Measurements from ENCODE around the gene KRTAP10-2.
A peak's percentile ranks its signal among the peaks of the same experiment; 100 is the strongest.
"Not testable (repeated sequence)": the region's sequence is repeated elsewhere in the genome, so short reads cannot be mapped to it uniquely, and the experiment has no call there.

The KRTAP10-2 gene

DNA sequence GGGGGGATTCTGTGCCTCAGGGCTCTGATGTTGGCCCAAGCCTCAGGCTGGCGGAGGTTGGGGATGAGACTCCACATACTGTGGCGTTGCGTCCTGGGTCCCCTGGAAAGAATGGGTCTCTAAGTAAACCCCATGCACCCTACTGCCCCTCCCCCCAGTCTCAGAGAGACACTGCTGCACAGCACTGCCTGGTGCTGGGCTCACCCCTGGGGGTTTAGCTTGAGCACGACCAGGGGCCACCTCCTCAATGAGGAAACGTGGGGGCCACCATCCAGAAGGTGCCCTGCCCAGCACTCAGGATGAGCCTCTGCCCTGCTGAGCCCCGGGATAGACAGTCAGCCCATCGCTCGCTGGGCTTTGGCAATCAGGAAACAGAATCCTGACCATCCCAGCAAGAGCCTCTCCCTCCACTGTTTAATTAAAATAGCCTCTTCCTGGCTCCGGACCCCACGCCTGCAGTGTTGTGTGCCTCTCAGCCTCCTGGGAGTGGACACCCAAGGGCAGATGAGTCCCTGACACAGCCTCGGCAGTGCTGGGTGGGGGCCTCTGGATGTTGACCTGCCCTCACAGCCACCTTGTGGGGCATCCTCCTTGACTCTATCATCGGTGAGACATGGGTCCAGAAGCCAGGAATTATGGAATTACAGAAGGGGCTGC is 18.7 kb upstream of the KRTAP10-2 start:
- no peak for DNase-seq
- in situ Hi-C loops (cut with MboI; ENCODE audit: low pct_unique_long_range_greater_than_20kb, low sequenced_read_pairs) = loop anchor here (25.0 kb wide), 1 partner anchor 108 kb away; the partner anchor contains the start of gene LRRC3

DNA sequence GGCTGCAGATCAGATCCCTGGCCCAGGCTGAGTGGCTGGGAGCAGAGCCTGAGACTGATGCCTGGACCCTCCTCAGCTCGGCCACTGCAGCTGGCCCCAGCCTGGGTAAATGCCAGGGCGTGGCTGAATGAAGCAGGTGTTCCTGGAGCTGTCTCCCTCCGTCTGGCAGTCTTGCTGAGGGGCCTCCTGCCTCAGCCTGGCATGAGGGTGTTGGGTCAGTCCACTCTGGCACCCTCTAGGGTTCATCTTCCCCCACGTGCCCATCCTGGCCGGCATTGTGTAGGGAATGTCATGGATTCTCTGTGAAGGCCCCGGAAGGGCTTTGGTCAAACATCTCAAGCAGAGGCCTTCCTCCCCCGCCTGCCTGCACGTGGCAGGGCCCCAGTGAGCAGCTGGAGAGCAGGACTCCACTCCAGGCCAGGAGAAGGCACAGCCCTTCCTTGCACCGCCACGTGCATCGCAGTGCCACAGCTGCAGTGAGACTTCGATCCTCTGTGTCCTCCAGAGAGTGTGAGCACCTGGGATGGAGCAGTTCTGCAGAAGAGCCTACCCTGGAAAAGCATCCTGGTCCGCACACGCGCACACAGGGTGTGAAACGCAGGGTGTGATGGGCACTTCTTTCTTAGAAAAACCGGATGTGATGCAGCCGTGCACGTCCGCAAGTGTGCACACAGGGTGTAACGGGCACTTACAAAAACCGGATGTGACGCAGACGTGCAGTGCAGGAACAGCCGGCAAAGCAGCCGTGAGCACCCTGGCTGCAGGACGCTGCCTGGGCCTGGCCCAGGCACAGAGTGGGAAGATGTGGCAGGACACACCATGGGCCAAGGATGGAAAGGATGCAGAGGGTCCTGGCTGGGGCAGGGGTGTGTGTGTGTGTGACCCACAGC is 17.6 kb upstream of the KRTAP10-2 start:
- in situ Hi-C loops (cut with MboI; ENCODE audit: low pct_unique_long_range_greater_than_20kb, low sequenced_read_pairs) = loop anchor here (25.0 kb wide), 1 partner anchor 107 kb away; the partner anchor contains the start of gene LRRC3
- no peak for DNase-seq

- in situ Hi-C loops (cut with MboI; ENCODE audit: low pct_unique_long_range_greater_than_20kb, low sequenced_read_pairs) = loop anchor here (25.0 kb wide), 1 partner anchor 106 kb away; the partner anchor contains the start of gene LRRC3
- DNase-seq = no peak
Observed at GRCh38 chr21:44568261-44568660, 17.0 kb upstream of the KRTAP10-2 start.

DNA sequence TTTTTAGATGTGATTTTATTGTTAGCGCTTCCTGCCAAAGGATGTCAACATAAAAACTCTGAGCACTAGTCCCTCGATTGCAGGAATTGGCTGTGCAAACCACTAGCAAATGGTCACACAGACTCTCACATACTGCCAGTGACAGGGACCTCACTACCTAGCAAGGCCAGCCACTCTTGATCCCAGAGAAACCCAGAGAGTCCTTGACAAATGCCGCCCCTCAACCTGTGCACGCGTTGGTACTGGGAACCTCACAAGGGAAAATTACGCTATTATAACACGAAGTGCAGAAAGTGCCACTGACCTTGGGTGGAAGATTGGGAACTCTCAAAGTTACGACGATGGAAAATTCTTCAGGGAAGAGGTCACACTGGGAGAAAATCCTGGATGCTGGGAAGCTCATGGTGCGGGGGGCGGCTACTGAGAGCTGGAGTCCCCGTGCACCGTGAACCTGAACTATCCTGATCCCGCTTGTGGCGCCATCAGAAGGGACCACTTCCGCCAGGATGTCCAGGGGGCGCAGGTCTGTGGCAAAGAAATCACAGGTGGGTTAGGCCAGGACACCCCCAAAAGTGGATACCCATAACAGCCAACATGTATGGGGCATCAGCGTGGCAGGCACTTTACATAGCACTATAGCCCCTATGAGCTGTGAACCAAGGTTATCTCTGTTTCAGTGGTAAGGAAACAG is 16.3 kb upstream of the KRTAP10-2 start:
- DNase-seq = no peak
- in situ Hi-C loops (cut with MboI; ENCODE audit: low pct_unique_long_range_greater_than_20kb, low sequenced_read_pairs) = loop anchor here (25.0 kb wide), 1 partner anchor 105 kb away; the partner anchor contains the start of gene LRRC3

GRCh38 chr21:44566403-44566802 is 15.1 kb upstream of the KRTAP10-2 start:
- in situ Hi-C loops (cut with MboI; ENCODE audit: low pct_unique_long_range_greater_than_20kb, low sequenced_read_pairs) = loop anchor here (25.0 kb wide), 1 partner anchor 104 kb away; the partner anchor contains the start of gene LRRC3
- peak; percentile 79 for DNase-seq

DNA sequence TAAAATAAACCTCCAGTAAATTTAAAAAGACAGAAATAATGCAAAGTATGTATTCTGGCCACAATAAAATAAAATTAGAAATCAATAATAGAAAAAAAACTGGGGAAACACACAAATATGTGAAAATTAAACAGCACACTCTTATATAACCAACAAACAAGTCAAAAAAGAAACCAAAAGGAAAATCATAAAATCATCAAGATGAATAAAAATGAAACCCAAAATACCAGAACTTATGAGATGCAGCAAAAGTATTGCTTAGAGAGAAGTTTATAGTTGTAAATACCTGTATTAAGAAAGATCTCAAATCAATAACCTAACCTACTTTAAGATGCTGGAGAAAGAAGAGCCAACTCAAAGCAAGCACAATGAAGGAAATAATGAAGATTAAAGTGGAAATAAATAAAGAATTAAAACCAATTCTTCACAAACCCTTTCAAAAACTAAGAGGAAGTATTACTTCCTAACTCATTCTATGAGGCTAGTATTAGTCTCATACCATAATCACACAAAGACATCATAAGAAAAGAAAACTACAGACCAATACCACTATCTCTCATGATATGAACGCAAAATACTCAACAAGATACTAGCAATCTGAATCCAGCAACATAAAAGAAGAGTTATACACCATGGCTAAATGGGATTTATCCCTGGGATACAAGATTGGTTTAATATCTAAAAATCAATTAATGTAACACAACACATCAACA is 13.7 kb upstream of the KRTAP10-2 start:
- no peak for DNase-seq
- in situ Hi-C loops (cut with MboI; ENCODE audit: low pct_unique_long_range_greater_than_20kb, low sequenced_read_pairs) = loop anchor here (25.0 kb wide), 1 partner anchor 103 kb away; the partner anchor contains the start of gene LRRC3

DNA sequence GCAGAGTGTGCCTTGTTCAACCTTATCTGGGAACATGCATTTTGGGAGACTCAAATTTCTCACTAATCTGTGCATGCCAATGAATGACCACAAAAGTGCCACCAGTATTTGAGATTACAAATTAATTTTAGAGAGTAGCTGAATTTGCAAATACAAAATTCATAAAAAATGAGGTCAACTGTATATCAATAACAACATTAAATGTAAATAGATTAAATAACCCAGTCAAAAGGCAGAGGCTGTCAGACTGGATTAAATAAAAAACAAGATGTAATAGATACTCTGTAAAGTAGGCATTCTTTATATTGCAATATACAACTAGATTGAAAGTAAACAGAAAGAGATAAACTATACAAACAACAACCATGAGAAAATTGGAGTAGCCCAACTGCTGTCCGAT is 12.8 kb upstream of the KRTAP10-2 start:
- DNase-seq = no peak
- in situ Hi-C loops (cut with MboI; ENCODE audit: low pct_unique_long_range_greater_than_20kb, low sequenced_read_pairs) = loop anchor here (25.0 kb wide), 1 partner anchor 102 kb away; the partner anchor contains the start of gene LRRC3

- in situ Hi-C loops (cut with MboI; ENCODE audit: low pct_unique_long_range_greater_than_20kb, low sequenced_read_pairs) = loop anchor here (25.0 kb wide), 1 partner anchor 96 kb away; the partner anchor contains the start of gene LRRC3
Observed at GRCh38 chr21:44558695-44559094, 7.4 kb upstream of the KRTAP10-2 start, which contains the start of gene KRTAP10-3. TSS of gene KRTAP10-3 (minus strand) at chr21:44558795. CDS start at chr21:44558715, 80 bp downstream.

GRCh38 chr21:44558329-44558675 is 7.0 kb upstream of the KRTAP10-2 start:
- in situ Hi-C loops (cut with MboI; ENCODE audit: low pct_unique_long_range_greater_than_20kb, low sequenced_read_pairs) = loop anchor here (25.0 kb wide), 1 partner anchor 96 kb away; the partner anchor contains the start of gene LRRC3
- DNase-seq = not testable (repeated sequence)

More at GRCh38 chr21:44558695-44559094, 7.4 kb upstream of the KRTAP10-2 start, which contains the start of gene KRTAP10-3:
- no peak for DNase-seq

- no peak for DNase-seq
- in situ Hi-C loops (cut with MboI; ENCODE audit: low pct_unique_long_range_greater_than_20kb, low sequenced_read_pairs) = loop anchor here (25.0 kb wide), 1 partner anchor 95 kb away; the partner anchor contains the start of gene LRRC3
Observed at GRCh38 chr21:44557491-44558328, 6.4 kb upstream of the KRTAP10-2 start.

GRCh38 chr21:44556879-44557278 is 5.6 kb upstream of the KRTAP10-2 start:
- DNase-seq = no peak
- in situ Hi-C loops (cut with MboI; ENCODE audit: low pct_unique_long_range_greater_than_20kb, low sequenced_read_pairs) = loop anchor here (25.0 kb wide), 1 partner anchor 95 kb away; the partner anchor contains the start of gene LRRC3

DNA sequence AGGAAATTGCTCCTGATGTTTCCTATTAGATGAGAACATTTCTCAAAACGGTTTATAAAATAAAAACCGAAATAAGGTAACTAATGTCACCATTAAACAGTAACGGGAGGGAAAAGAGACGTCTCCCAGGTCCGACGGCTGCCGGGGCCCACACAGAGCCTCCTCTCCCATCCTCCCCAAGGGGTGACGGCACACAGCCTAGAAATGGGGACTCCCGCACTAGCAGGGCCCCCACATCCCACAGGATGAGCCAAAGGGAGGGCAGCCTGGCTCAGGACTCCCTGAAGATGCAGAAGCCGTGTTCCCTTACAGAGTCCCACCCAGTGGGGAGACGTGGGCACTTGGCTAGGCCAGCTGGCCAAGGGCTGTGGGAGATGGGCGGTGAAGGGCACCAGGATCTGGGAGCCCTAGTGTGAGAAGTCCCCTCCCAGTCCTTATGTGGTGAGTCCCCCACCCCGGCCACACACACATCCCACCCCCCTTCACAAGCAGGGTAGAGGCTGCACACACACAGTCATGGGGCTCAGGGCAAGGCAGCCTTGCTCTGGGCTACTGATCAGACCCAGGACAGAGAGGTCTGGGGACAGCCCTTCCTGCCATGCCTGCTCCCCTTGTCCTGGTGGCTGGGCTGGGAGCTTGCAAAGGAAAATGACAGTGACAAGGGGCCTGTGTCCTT is 4.0 kb upstream of the KRTAP10-2 start:
- no peak for DNase-seq

DNA sequence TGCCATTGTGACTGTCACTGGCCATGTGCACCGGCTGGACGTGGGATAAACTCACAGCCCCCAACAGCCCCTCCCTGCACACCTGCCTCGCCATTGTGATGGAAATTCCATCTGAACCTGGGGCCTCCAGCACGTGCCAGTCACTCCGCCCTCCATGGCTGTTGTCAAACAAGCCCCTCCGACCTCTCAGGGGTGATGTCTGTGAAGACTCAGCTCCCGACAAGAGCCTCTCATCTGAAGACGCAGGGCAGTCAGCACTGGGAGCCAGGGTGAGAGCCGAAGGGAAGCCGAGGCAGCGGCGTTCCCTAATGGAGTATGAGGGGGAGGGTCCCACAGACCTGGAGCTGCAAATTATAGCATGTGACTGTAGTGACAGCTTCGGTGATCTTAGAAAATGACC is 1.4 kb upstream of the KRTAP10-2 start:
- no peak for DNase-seq
- in situ Hi-C loops (cut with MboI; ENCODE audit: low pct_unique_long_range_greater_than_20kb, low sequenced_read_pairs) = loop anchor here (25.0 kb wide), 1 partner anchor 90 kb away; the partner anchor contains the start of gene LRRC3

More for the DNA sequence above, 4.0 kb upstream of the KRTAP10-2 start:
- in situ Hi-C loops (cut with MboI; ENCODE audit: low pct_unique_long_range_greater_than_20kb, low sequenced_read_pairs) = loop anchor here (25.0 kb wide), 1 partner anchor 93 kb away; the partner anchor contains the start of gene LRRC3

DNA sequence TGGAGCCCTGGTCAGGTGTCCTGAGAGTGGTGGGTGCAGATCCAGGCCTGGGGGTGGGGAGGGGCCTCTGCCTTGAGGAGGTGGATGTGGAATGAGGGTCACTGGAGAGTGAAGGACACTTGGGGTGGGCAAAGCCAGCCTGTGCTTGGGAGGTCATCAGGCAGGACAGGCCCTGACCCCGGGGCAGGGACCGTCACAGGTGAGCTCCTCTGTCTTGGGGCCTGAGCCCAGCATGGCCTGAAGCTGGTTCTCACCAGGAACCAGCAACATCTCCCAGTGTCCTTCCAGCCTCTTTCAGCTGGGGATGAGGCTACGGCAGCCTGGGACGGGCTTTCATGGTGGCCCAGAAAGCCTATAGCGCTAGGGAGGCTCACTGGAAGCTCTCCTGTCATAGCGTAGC is 831 bp upstream of the KRTAP10-2 start:
- in situ Hi-C loops (cut with MboI; ENCODE audit: low pct_unique_long_range_greater_than_20kb, low sequenced_read_pairs) = loop anchor here (25.0 kb wide), 1 partner anchor 90 kb away; the partner anchor contains the start of gene LRRC3
- no peak for DNase-seq

DNA sequence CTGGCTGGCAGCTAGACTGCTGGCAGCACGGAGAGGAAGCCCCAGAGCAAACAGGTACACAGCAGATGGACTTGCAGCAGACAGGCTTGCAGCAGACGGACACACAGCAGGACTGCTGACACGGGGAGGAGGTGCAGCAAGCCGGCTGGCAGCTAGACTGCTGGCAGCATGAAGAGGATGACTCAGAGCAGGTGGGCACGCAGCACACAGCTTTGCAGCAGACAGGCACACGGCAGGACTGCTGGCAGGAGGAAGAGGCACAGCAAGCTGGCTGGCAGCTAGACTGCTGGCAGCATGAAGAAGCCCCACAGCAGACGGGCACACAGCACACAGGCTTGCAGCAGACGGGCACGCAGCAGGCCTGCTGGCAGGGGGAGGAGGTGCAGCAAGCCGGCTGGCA is 498 bp downstream of the KRTAP10-2 start:
- no peak for DNase-seq
- in situ Hi-C loops (cut with MboI; ENCODE audit: low pct_unique_long_range_greater_than_20kb, low sequenced_read_pairs) = loop anchor here (25.0 kb wide), 1 partner anchor 89 kb away; the partner anchor contains the start of gene LRRC3

DNA sequence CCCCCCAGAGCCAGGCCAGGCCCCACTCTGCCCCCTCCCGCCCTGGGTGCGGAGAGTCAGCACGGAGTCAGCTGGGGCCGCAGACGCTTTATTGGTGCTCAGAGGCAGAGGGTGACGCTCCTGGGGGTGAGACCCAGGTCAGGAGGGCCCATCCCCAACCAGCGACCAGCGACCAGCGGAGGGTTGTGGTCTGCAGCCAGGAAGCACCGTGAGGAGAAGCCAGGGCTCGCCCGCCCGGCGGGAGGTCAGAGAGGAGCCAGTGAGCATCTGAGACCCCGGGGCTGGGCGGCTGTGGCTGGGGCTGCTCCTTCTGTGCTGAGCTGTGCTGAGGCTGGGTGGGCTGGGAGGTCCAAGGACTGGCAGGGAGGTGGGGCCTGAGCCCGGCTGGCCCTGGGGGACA is 1.0 kb downstream of the KRTAP10-2 start:
- in situ Hi-C loops (cut with MboI; ENCODE audit: low pct_unique_long_range_greater_than_20kb, low sequenced_read_pairs) = loop anchor here (25.0 kb wide), 1 partner anchor 88 kb away; the partner anchor contains the start of gene LRRC3
- not testable (repeated sequence) for DNase-seq

All from KBM-7 (cell line).